H1 (cell line): Measurements from ENCODE around the gene ANKRD29. TPM values are rescaled to one million over a fixed set of nuclear protein-coding genes. Genes with fewer than 3 reads are reported as not detected.

Source experiments
- JUN ChIP-seq: IDR thresholded peaks from 2 replicates; pipeline ENCODE4 v1.6.1; 2011; ENCODE audit warnings: low read depth, mild to moderate bottlenecking, improper control_type of control experiment, low read length
- NRF1 ChIP-seq: IDR thresholded peaks from 2 replicates; pipeline ENCODE4 v1.6.1; 2011; ENCODE audit warnings: mild to moderate bottlenecking, low read depth, low read length, improper control_type of control experiment
- polyA plus RNA-seq, 7 experiments: library from polyadenylated mRNA; depleted of rRNA in 3 of 7; stranded (reverse) in 5 of 7; unstranded in 2 of 7; fragments of >200 nt in 5 of 7; fragments of 200-250 nt in 2 of 7; gene quantifications; 1 replicate in 5 of 7; 2 replicates in 1 of 7; 4 replicates in 1 of 7; pipeline versions ENCODE4 v1.2.1 to v1.2.3, GENCODE V29; 2011 to 2013; ENCODE audit warnings: missing spikeins in 2 of 7, mixed read lengths in 2 of 7
- total RNA-seq: library from RNA; stranded (reverse); fragmentation: NEBNext Ultra II Directional; extraction: Animal tissue kit (Norgen Biotek cat#: 25700); gene quantifications from 2 replicates; pipeline ENCODE4 v1.2.1, GENCODE V29; 2021
- TF ChIP-seq, protein P1 (sequence below): fragments of 300-600 bp; sonication (generic); IDR thresholded peaks from 2 replicates; pipeline ENCODE4 v1.7.1; 2012; ENCODE audit warnings: low read length, moderate library complexity, mild to moderate bottlenecking, inconsistent platforms; ENCODE audit not compliant: insufficient replicate concordance
- TF ChIP-seq, protein P2 (sequence below): IDR thresholded peaks from 2 replicates; pipeline ENCODE4 v1.6.1; 2011; ENCODE audit warnings: low read depth, mild to moderate bottlenecking, low read length; ENCODE audit not compliant: insufficient read depth

Gene ANKRD29
- total and polyA plus RNA-seq, 2 of the 8 experiments (the other 6 are each of a cell fraction or from before 2014, with no cell fraction given): 3.0 to 7.3 TPM

DNA sequence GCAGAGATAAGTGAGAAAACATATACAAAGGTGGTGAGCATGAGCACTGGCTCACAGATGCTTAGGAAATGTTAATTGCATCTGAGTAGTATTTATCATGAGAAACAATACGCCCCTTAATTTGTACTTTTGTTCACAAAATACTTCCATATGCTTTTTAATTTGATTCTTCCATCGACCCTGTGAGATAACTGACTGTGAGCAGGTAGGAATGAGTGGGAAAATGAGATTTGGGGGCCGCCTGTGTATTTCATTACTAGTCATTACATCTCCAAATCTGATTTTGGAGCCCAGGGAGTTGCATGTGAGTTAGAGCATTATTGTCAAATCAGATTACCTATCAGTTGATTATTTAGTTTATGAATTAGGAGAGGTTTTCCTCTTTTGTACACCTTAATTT is 39.7 kb downstream of the ANKRD29 start (continued):
- TF ChIP-seq, protein P1, sequence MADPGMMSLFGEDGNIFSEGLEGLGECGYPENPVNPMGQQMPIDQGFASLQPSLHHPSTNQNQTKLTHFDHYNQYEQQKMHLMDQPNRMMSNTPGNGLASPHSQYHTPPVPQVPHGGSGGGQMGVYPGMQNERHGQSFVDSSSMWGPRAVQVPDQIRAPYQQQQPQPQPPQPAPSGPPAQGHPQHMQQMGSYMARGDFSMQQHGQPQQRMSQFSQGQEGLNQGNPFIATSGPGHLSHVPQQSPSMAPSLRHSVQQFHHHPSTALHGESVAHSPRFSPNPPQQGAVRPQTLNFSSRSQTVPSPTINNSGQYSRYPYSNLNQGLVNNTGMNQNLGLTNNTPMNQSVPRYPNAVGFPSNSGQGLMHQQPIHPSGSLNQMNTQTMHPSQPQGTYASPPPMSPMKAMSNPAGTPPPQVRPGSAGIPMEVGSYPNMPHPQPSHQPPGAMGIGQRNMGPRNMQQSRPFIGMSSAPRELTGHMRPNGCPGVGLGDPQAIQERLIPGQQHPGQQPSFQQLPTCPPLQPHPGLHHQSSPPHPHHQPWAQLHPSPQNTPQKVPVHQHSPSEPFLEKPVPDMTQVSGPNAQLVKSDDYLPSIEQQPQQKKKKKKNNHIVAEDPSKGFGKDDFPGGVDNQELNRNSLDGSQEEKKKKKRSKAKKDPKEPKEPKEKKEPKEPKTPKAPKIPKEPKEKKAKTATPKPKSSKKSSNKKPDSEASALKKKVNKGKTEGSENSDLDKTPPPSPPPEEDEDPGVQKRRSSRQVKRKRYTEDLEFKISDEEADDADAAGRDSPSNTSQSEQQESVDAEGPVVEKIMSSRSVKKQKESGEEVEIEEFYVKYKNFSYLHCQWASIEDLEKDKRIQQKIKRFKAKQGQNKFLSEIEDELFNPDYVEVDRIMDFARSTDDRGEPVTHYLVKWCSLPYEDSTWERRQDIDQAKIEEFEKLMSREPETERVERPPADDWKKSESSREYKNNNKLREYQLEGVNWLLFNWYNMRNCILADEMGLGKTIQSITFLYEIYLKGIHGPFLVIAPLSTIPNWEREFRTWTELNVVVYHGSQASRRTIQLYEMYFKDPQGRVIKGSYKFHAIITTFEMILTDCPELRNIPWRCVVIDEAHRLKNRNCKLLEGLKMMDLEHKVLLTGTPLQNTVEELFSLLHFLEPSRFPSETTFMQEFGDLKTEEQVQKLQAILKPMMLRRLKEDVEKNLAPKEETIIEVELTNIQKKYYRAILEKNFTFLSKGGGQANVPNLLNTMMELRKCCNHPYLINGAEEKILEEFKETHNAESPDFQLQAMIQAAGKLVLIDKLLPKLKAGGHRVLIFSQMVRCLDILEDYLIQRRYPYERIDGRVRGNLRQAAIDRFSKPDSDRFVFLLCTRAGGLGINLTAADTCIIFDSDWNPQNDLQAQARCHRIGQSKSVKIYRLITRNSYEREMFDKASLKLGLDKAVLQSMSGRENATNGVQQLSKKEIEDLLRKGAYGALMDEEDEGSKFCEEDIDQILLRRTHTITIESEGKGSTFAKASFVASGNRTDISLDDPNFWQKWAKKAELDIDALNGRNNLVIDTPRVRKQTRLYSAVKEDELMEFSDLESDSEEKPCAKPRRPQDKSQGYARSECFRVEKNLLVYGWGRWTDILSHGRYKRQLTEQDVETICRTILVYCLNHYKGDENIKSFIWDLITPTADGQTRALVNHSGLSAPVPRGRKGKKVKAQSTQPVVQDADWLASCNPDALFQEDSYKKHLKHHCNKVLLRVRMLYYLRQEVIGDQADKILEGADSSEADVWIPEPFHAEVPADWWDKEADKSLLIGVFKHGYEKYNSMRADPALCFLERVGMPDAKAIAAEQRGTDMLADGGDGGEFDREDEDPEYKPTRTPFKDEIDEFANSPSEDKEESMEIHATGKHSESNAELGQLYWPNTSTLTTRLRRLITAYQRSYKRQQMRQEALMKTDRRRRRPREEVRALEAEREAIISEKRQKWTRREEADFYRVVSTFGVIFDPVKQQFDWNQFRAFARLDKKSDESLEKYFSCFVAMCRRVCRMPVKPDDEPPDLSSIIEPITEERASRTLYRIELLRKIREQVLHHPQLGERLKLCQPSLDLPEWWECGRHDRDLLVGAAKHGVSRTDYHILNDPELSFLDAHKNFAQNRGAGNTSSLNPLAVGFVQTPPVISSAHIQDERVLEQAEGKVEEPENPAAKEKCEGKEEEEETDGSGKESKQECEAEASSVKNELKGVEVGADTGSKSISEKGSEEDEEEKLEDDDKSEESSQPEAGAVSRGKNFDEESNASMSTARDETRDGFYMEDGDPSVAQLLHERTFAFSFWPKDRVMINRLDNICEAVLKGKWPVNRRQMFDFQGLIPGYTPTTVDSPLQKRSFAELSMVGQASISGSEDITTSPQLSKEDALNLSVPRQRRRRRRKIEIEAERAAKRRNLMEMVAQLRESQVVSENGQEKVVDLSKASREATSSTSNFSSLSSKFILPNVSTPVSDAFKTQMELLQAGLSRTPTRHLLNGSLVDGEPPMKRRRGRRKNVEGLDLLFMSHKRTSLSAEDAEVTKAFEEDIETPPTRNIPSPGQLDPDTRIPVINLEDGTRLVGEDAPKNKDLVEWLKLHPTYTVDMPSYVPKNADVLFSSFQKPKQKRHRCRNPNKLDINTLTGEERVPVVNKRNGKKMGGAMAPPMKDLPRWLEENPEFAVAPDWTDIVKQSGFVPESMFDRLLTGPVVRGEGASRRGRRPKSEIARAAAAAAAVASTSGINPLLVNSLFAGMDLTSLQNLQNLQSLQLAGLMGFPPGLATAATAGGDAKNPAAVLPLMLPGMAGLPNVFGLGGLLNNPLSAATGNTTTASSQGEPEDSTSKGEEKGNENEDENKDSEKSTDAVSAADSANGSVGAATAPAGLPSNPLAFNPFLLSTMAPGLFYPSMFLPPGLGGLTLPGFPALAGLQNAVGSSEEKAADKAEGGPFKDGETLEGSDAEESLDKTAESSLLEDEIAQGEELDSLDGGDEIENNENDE: no peak
- TF ChIP-seq JUN (no peak), NRF1 (no peak)
- TF ChIP-seq, protein P2, sequence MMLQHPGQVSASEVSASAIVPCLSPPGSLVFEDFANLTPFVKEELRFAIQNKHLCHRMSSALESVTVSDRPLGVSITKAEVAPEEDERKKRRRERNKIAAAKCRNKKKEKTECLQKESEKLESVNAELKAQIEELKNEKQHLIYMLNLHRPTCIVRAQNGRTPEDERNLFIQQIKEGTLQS: no peak
